OCI-LY7 (cell line): ENCODE data around the gene OSBPL1A. TPM values are rescaled to one million over a fixed set of nuclear protein-coding genes. Genes with fewer than 3 reads are reported as not detected.

Source experiments
- BruUV-seq: library from RNA; stranded (reverse); fragments of 400-500 nt; replicated peaks from 2 replicates; lab custom pipeline; 2021; lab: Mats Ljungman, UMichigan
- CTCF ChIA-PET: fragments of 300-600 bp; sonication (Branson Sonifier 250); formaldehyde crosslinking; loops from one replicate; lab custom pipeline; 2022; ENCODE audit warnings: antibody characterized with exemption; ENCODE audit not compliant: unreplicated experiment; lab: Charles Lee
- POLR2A ChIA-PET: fragments of 300-600 bp; sonication (Branson Sonifier 250); formaldehyde crosslinking; loops from one replicate; lab custom pipeline; 2022; ENCODE audit warnings: antibody characterized with exemption; lab: Charles Lee
- DNase-seq: peaks from one replicate; pipeline ENCODE4 v3.0.0-alpha.2; 2015; ENCODE audit warnings: low spot score
- H2AFZ ChIP-seq: fragments of 200-600 bp; sonication (generic), shearing (Covaris generic); 2 replicates; pipeline ENCODE4 v1.6.1; 2014; ENCODE audit warnings: mild to moderate bottlenecking, antibody characterized with exemption, low read length, moderate library complexity
- H3K27ac ChIP-seq: fragments of 200-600 bp; sonication (generic); 2 replicates; pipeline ENCODE4 v1.5.1; 2014; ENCODE audit warnings: mixed run types, low read depth, mild to moderate bottlenecking, moderate library complexity, low read length, inconsistent platforms; ENCODE audit not compliant: poor library complexity, severe bottlenecking
- H3K36me3 ChIP-seq: fragments of 200-600 bp; sonication (generic); 2 replicates; pipeline ENCODE4 v1.6.1; 2014; ENCODE audit warnings: mild to moderate bottlenecking, antibody characterized with exemption, low read length, moderate library complexity, mixed read lengths; ENCODE audit not compliant: insufficient read depth
- H3K4me1 ChIP-seq: fragments of 200-600 bp; sonication (generic); 2 replicates; pipeline ENCODE4 v1.5.1; 2014; ENCODE audit warnings: mild to moderate bottlenecking, low read length; ENCODE audit not compliant: insufficient read depth, poor library complexity, severe bottlenecking
- H3K4me2 ChIP-seq: fragments of 200-600 bp; sonication (generic); 2 replicates; pipeline ENCODE4 v1.6.1; 2014; ENCODE audit warnings: mild to moderate bottlenecking, low read length
- H3K4me3 ChIP-seq: fragments of 200-600 bp; sonication (generic); 2 replicates; pipeline ENCODE4 v1.5.1; 2014; ENCODE audit warnings: mild to moderate bottlenecking, low read depth, low read length; ENCODE audit not compliant: poor library complexity, severe bottlenecking
- H3K79me2 ChIP-seq: fragments of 200-600 bp; sonication (generic); 2 replicates; pipeline ENCODE4 v1.6.1; 2016; ENCODE audit warnings: low read depth, mild to moderate bottlenecking, low read length, moderate library complexity, mixed read lengths; ENCODE audit not compliant: insufficient read depth
- H3K9me2 ChIP-seq: fragments of 200-600 bp; sonication (generic); 2 replicates; pipeline ENCODE4 v1.6.1; 2016; ENCODE audit warnings: mild to moderate bottlenecking, low read length, mixed read lengths; ENCODE audit not compliant: insufficient read depth
- H3K9me3 ChIP-seq: fragments of 200-600 bp; sonication (generic); 2 replicates; pipeline ENCODE4 v1.6.1; 2014; ENCODE audit warnings: mild to moderate bottlenecking, mixed run types, low read length, mixed read lengths
- H4K20me1 ChIP-seq: fragments of 200-600 bp; sonication (generic); 2 replicates; pipeline ENCODE4 v1.6.1; 2014; ENCODE audit warnings: mild to moderate bottlenecking, antibody characterized with exemption, low read length, moderate library complexity, mixed read lengths; ENCODE audit not compliant: insufficient read depth
- CTCF ChIP-seq: fragments of 200-600 bp; sonication (generic); conservative IDR thresholded peaks from 2 replicates; pipeline ENCODE4 v1.5.1; 2014; ENCODE audit warnings: mild to moderate bottlenecking, antibody characterized with exemption, low read length, moderate library complexity, mixed read lengths
- EZH2phosphoT487 ChIP-seq: fragments of 200-600 bp; sonication (generic); IDR thresholded peaks from 2 replicates; pipeline ENCODE4 v1.6.1; 2018; ENCODE audit warnings: low read depth, borderline replicate concordance, mild to moderate bottlenecking, mixed run types, antibody characterized with exemption, low read length, moderate library complexity, mixed read lengths
- intact Hi-C: fragments of 100-400 bp; cut with micrococcal nuclease; formaldehyde crosslinking; loops from one replicate; pipeline ENCODE4 v1.10.0; 2022; ENCODE audit not compliant: unreplicated experiment
- total RNA-seq, 2 experiments: library from RNA; depleted of rRNA in 1 of 2; stranded (reverse); fragments of >200 nt in 1 of 2; shearing (Covaris generic) in 1 of 2; gene quantifications; 2 replicates each; pipeline ENCODE4 v1.2.3, GENCODE V29; 2014 to 2022

The OSBPL1A gene
- total RNA-seq, 2 experiments from 2014 or later = 0.06 to 0.59 TPM

GRCh38 chr18:24262087-24262486, 135.5 kb downstream of the OSBPL1A start:
- Histone ChIP-seq H3K4me2 (no peak overlapping the region), H3K27ac (no peak overlapping the region), H2AFZ (no peak overlapping the region), H4K20me1 (no peaks in the 10 kb centered on the region), H3K9me3 (no peaks in the 10 kb centered on the region), H3K4me1 (no peaks in the 10 kb centered on the region), H3K36me3 (no peaks in the 10 kb centered on the region), H3K4me3 (no peak overlapping the region), H3K79me2 (no peaks in the 10 kb centered on the region), H3K9me2 (no peaks in the 10 kb centered on the region)
- TF ChIP-seq CTCF (no peak), EZH2phosphoT487 (no peak)
- intact Hi-C loops = no loop called here
- no peak for DNase-seq
- CTCF ChIA-PET = no interaction called here
- BruUV-seq = no TSS peak
- POLR2A ChIA-PET = interaction anchor here (1.1 kb wide), 1 partner anchor 18 kb away, joined by 3 read pairs; no protein-coding TSS in a partner anchor

GRCh38 chr18:24259869-24260641, 137.6 kb downstream of the OSBPL1A start:
- no peak for DNase-seq
- no peak overlapping the region for H2AFZ ChIP-seq
- H3K4me3 ChIP-seq = no peak overlapping the region
- TF ChIP-seq EZH2phosphoT487 = no peak
- no peak for TF ChIP-seq CTCF
- H3K36me3 ChIP-seq = no peaks in the 10 kb centered on the region
- intact Hi-C loops = no loop called here
- no peaks in the 10 kb centered on the region for H4K20me1 ChIP-seq
- H3K79me2 ChIP-seq = no peaks in the 10 kb centered on the region
- no peak overlapping the region for H3K4me2 ChIP-seq
- H3K9me3 ChIP-seq = no peaks in the 10 kb centered on the region
- H3K9me2 ChIP-seq = no peaks in the 10 kb centered on the region
- ChIA-PET POLR2A (no interaction called here), CTCF (no interaction called here)
- no peak overlapping the region for H3K27ac ChIP-seq
- H3K4me1 ChIP-seq = no peaks in the 10 kb centered on the region
- BruUV-seq = no TSS peak

DNA sequence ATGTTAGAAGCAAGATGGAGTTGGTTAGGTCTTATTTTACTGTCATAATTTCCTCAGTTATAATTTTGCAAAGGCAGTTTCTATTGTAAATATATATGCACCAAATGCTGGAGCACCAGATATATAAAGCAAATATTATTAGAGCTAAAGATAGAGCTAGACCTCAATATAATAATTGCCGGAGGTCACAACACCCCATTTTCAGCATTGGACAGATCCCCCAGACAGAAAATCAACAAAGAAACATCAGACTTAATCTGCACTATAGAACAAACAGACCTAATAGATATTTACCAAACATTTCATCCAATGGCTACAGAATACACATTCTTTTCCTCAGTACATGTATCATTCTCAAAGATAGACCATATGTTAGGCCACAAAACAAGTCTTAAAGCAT, 143.6 kb downstream of the OSBPL1A start:
- no peaks in the 10 kb centered on the region for H3K9me3 ChIP-seq
- ChIA-PET CTCF (no interaction called here), POLR2A (no interaction called here)
- no peak for DNase-seq
- H2AFZ ChIP-seq = no peak overlapping the region
- no peak overlapping the region for H3K4me3 ChIP-seq
- no peak overlapping the region for H3K27ac ChIP-seq
- intact Hi-C loops = no loop called here
- H3K36me3 ChIP-seq = no peaks in the 10 kb centered on the region
- TF ChIP-seq EZH2phosphoT487 (no peak), CTCF (no peak)
- H4K20me1 ChIP-seq = no peaks in the 10 kb centered on the region
- H3K4me2 ChIP-seq = no peak overlapping the region
- H3K4me1 ChIP-seq = no peaks in the 10 kb centered on the region
- BruUV-seq = no TSS peak
- no peaks in the 10 kb centered on the region for H3K79me2 ChIP-seq
- H3K9me2 ChIP-seq = no peaks in the 10 kb centered on the region
